ENCODE measurements around the gene NXPH4. TPM values are rescaled to one million over a fixed set of nuclear protein-coding genes. Genes with fewer than 3 reads are reported as not detected.

The NXPH4 gene
- total and polyA plus RNA-seq, 4 donors, result 0.15 to 0.94 (median 0.48) TPM

DNA sequence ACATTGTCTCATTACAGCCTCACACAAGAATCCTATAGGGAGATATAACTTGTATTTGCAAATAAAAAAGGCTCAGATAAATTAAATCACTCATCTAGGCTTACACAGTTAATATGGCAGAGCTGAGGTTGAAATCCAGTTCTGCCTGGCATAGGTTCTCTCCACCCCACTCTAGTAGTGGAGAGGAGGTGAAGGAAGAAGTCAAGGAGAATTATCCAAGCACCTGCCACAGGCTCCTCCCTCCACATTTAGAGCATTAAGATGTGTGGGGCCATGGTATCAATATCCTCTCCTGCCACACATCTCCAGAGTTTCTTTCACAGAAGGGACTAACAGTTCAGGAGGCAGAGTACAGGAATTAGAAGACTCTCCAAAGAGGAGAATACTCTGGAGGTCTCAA, 56.9 kb downstream of the NXPH4 start:
- peaks cover 16 to 24% (median 18%) of the 10 kb centered on the region in 4 donors for H3K36me3 ChIP-seq (ENCODE audit: control insufficient read depth in 4 of 4, insufficient read depth in 4 of 4, low read length in 4 of 4)
- H3K9me3 ChIP-seq (ENCODE audit: control insufficient read depth in 4 of 4, insufficient read depth in 3 of 4, low read length in 3 of 4), result no peaks in the 10 kb centered on the region
- no peak for DNase-seq
- no peak overlapping the region for H3K9ac ChIP-seq (ENCODE audit: insufficient read depth in 1 of 2, low read length in 2 of 2)
- H3K4me1 ChIP-seq (ENCODE audit: control insufficient read depth in 5 of 5, insufficient read depth in 5 of 5, low read length in 5 of 5), result peaks cover 0 to 8% (median 0%) of the 10 kb centered on the region in 5 donors
- TF ChIP-seq, protein P1, sequence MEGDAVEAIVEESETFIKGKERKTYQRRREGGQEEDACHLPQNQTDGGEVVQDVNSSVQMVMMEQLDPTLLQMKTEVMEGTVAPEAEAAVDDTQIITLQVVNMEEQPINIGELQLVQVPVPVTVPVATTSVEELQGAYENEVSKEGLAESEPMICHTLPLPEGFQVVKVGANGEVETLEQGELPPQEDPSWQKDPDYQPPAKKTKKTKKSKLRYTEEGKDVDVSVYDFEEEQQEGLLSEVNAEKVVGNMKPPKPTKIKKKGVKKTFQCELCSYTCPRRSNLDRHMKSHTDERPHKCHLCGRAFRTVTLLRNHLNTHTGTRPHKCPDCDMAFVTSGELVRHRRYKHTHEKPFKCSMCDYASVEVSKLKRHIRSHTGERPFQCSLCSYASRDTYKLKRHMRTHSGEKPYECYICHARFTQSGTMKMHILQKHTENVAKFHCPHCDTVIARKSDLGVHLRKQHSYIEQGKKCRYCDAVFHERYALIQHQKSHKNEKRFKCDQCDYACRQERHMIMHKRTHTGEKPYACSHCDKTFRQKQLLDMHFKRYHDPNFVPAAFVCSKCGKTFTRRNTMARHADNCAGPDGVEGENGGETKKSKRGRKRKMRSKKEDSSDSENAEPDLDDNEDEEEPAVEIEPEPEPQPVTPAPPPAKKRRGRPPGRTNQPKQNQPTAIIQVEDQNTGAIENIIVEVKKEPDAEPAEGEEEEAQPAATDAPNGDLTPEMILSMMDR (IDR thresholded peaks at IDR 0.05; ENCODE audit: control extremely low read depth, extremely low read depth), result no peak
- H3K4me3 ChIP-seq, result no peak overlapping the region
- no peak for ATAC-seq (ENCODE audit: insufficient read depth, low FRiP score)
- no peaks in the 10 kb centered on the region for H3K27me3 ChIP-seq (ENCODE audit: control insufficient read depth in 3 of 3, insufficient read depth in 3 of 3, low read length in 2 of 3)
- H3K27ac ChIP-seq (ENCODE audit: low read depth in 1 of 2, low read length in 1 of 2), result no peak overlapping the region

Small RNA genes lying within 50 kb of the gene (small RNA-seq; reads per million reads assigned to genes)
- not detected for gene MIR1228 (ENCODE audit: low replicate concordance)

Other genes with a start within 250 kb of the NXPH4 start
- gene ZBTB39, start 210.2 kb upstream of the NXPH4 start, total RNA-seq, result 1 to 10 TPM; 6.4 to 9.1 TPM
- gene ZBTB39, start 210.2 kb upstream of the NXPH4 start, polyA plus RNA-seq, result 1 to 10 TPM; 2.2 to 2.5 TPM
- gene TAC3, start 200.3 kb upstream of the NXPH4 start, total RNA-seq, result not detected
- gene TAC3, start 200.3 kb upstream of the NXPH4 start, polyA plus RNA-seq, result not detected
- gene MYO1A, start 166.7 kb upstream of the NXPH4 start, total RNA-seq, result under 1 TPM; 0.09 to 0.67 TPM
- gene MYO1A, start 166.7 kb upstream of the NXPH4 start, polyA plus RNA-seq, result under 1 TPM; 0.13 to 0.28 TPM
- gene NEMP1, start 138.0 kb upstream of the NXPH4 start, total RNA-seq, result 10 to 100 TPM; 10.6 to 14.3 TPM
- gene NEMP1, start 138.0 kb upstream of the NXPH4 start, polyA plus RNA-seq, result 1 to 10 TPM; 3.7 to 4.8 TPM
- gene NAB2, start 127.7 kb upstream of the NXPH4 start, total RNA-seq, result 10 to 100 TPM; 45.2 to 51.3 TPM
- gene NAB2, start 127.7 kb upstream of the NXPH4 start, polyA plus RNA-seq, result 10 to 100 TPM; 16.7 to 32.5 TPM
- gene STAT6, start 105.4 kb upstream of the NXPH4 start, total RNA-seq, result 100 to 1,000 TPM; 118 to 216 TPM
- gene STAT6, start 105.4 kb upstream of the NXPH4 start, polyA plus RNA-seq, result 100 to 1,000 TPM; 150 to 199 TPM
- gene LRP1, start 88.3 kb upstream of the NXPH4 start, total RNA-seq, result 100 to 1,000 TPM; 166 to 338 TPM
- gene LRP1, start 88.3 kb upstream of the NXPH4 start, polyA plus RNA-seq, result 10 to 100 TPM; 52.6 to 77.4 TPM
- not detected for gene LRP1-AS, start 69.2 kb upstream of the NXPH4 start, total RNA-seq
- gene LRP1-AS, start 69.2 kb upstream of the NXPH4 start, polyA plus RNA-seq, result not detected
- gene SHMT2, start 12.9 kb downstream of the NXPH4 start, total RNA-seq, result 100 to 1,000 TPM in 1 of 2 donors, 10 to 100 TPM in 1; 46.1 to 113 TPM
- 10 to 100 TPM; 56.6 to 97.0 TPM for gene SHMT2, start 12.9 kb downstream of the NXPH4 start, polyA plus RNA-seq
- 1 to 10 TPM; 1.7 to 5.9 TPM for gene STAC3, start 34.4 kb downstream of the NXPH4 start, total RNA-seq
- gene STAC3, start 34.4 kb downstream of the NXPH4 start, polyA plus RNA-seq, result 1 to 10 TPM; 6.9 to 7.4 TPM
- 10 to 100 TPM; 41.9 to 60.7 TPM for gene R3HDM2, start 214.2 kb downstream of the NXPH4 start, total RNA-seq
- gene R3HDM2, start 214.2 kb downstream of the NXPH4 start, polyA plus RNA-seq, result 10 to 100 TPM; 18.1 to 19.4 TPM
- not detected for gene INHBC, start 218.0 kb downstream of the NXPH4 start, total RNA-seq
- under 1 TPM in 1 of 2 donors, not detected in 1; 0.02 TPM for gene INHBC, start 218.0 kb downstream of the NXPH4 start, polyA plus RNA-seq
- gene INHBE, start 238.5 kb downstream of the NXPH4 start, total RNA-seq, result under 1 TPM in 1 of 2 donors, not detected in 1; 0.12 TPM
- gene INHBE, start 238.5 kb downstream of the NXPH4 start, polyA plus RNA-seq, result not detected
- 1 to 10 TPM; 2.4 to 5.7 TPM for gene GLI1, start 243.0 kb downstream of the NXPH4 start, total RNA-seq
- 1 to 10 TPM in 1 of 2 donors, under 1 TPM in 1; 0.74 to 1.7 TPM for gene GLI1, start 243.0 kb downstream of the NXPH4 start, polyA plus RNA-seq